C4-2B (cell line): Measurements from ENCODE around the gene LRG1.

ENCODE experiments used
- ZFX ChIP-seq: fragments of 450-650 bp; IDR thresholded peaks from 2 replicates; pipeline ENCODE4 v1.6.1; 2017
- TF ChIP-seq, protein P1 (sequence below): fragments of 450-650 bp; conservative IDR thresholded peaks from 2 replicates; pipeline ENCODE4 v1.5.1; 2017; ENCODE audit warnings: mild to moderate bottlenecking

DNA sequence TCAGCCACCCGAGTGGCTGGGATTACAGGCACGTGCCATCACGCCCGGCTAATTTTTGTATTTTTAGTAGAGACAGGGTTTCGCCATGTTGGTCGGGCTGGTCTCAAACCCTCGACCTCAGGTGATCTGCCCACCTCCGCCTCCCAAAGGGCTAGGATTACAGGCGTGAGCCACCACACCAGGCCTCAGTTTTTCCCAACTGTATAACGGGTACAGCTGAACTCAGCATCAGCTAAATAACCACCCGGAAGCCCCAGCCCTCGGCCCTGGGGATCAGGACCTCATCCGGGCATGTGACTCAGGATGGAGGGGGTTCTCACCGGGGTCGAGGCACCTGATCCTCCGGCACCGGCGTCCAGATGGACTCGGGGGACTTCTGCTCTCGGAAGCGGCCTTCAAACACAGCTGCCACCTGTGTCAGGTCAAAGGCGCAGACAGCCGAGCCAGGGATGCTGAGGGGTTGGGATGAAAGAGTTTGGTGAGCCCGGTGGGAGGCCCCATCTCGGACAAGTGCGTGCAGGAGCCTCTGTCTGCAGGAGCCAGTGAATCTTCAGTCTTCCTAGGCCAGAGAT lies 10.7 kb upstream of the LRG1 start:
- TF ChIP-seq, protein P1, sequence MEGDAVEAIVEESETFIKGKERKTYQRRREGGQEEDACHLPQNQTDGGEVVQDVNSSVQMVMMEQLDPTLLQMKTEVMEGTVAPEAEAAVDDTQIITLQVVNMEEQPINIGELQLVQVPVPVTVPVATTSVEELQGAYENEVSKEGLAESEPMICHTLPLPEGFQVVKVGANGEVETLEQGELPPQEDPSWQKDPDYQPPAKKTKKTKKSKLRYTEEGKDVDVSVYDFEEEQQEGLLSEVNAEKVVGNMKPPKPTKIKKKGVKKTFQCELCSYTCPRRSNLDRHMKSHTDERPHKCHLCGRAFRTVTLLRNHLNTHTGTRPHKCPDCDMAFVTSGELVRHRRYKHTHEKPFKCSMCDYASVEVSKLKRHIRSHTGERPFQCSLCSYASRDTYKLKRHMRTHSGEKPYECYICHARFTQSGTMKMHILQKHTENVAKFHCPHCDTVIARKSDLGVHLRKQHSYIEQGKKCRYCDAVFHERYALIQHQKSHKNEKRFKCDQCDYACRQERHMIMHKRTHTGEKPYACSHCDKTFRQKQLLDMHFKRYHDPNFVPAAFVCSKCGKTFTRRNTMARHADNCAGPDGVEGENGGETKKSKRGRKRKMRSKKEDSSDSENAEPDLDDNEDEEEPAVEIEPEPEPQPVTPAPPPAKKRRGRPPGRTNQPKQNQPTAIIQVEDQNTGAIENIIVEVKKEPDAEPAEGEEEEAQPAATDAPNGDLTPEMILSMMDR: no peak
- no peak for TF ChIP-seq ZFX
